Vagina (tissue), 2 donors: ENCODE results near the gene RELA. TPM values are rescaled to one million over a fixed set of nuclear protein-coding genes. Genes with fewer than 3 reads are reported as not detected.

Experiments
- DNase-seq, 2 donors: peaks; one replicate each; pipeline ENCODE4 v3.0.0-alpha.2; 2017; ENCODE audit errors: extremely low spot score in 2 of 2
- H3K27ac ChIP-seq: fragments of 200-600 bp; sonication (generic); one replicate; pipeline ENCODE4 v1.5.1; 2019
- H3K27me3 ChIP-seq: fragments of 200-600 bp; sonication (generic); one replicate; pipeline ENCODE4 v1.5.1; 2019
- H3K36me3 ChIP-seq, 2 donors: fragments of 200-600 bp; sonication (generic); one replicate each; pipeline ENCODE4 v1.5.1; 2017 to 2019
- H3K4me1 ChIP-seq: fragments of 200-600 bp; sonication (generic); one replicate; pipeline ENCODE4 v1.5.1; 2019
- H3K4me3 ChIP-seq, 2 donors: fragments of 200-600 bp; sonication (generic); 1 replicate in 1 of 2; 2 replicates in 1 of 2; pipeline ENCODE4 v1.5.1; 2016 to 2019
- H3K9me3 ChIP-seq: fragments of 200-600 bp; sonication (generic); one replicate; pipeline ENCODE4 v1.5.1; 2019
- CTCF ChIP-seq, 3 experiments: fragments of 450-650 bp in 2 of 3; fragments of 200-600 bp in 1 of 3; sonication (generic) in 1 of 3; IDR thresholded peaks; one replicate each; pipeline ENCODE4 v1.5.1; 2017 to 2019; ENCODE audit warnings: antibody characterized with exemption in 3 of 3, mild to moderate bottlenecking in 2 of 3, moderate library complexity in 2 of 3
- POLR2A ChIP-seq, 2 donors: fragments of 450-650 bp; IDR thresholded peaks; one replicate each; pipeline ENCODE4 v1.6.1; 2017; ENCODE audit warnings: antibody characterized with exemption in 2 of 2, mild to moderate bottlenecking in 2 of 2, moderate library complexity in 2 of 2
- POLR2AphosphoS5 ChIP-seq, 2 donors: sonication (generic); formaldehyde crosslinking; IDR thresholded peaks; one replicate each; pipeline ENCODE4 v1.9.0; 2017; ENCODE audit warnings: antibody characterized with exemption in 2 of 2, mild to moderate bottlenecking in 2 of 2, low read depth in 1 of 2; ENCODE audit not compliant: insufficient read depth in 1 of 2
- intact Hi-C: fragments of 100-400 bp; cut with DNase I; formaldehyde crosslinking; loops from one replicate; pipeline ENCODE4 v1.15.1; 2023
- total RNA-seq: library from RNA; depleted of rRNA; stranded (reverse); fragments of >200 nt; gene quantifications from one replicate; pipeline ENCODE4 v1.2.3, GENCODE V29; 2016

RELA gene
- total RNA-seq, 1 donor from 2014 or later, result 59.2 TPM

- H3K4me1 ChIP-seq, result peaks cover 41% of the 10 kb centered on the region
- H3K27ac ChIP-seq, result peak overlapping the region; percentile 90
- H3K36me3 ChIP-seq, result peaks cover 0 to 36% of the 10 kb centered on the region in 2 donors
These were observed 46.7 kb downstream of the RELA start for GRCh38 chr11:65615950-65616574.

GRCh38 chr11:65615229-65615949, 47.3 kb downstream of the RELA start, which contains the start of gene PCNX3:
TSS of gene PCNX3 (plus strand) at chr11:65615776. CDS start at chr11:65616312, 536 bp downstream.
- Histone ChIP-seq H3K4me1 (peaks cover 47% of the 10 kb centered on the region), H3K4me3 (peak within 1 kb of the TSS; percentile 95), H3K36me3 (peaks cover 0 to 29% of the 10 kb centered on the region in 2 donors), H3K27me3 (no peaks in the 10 kb centered on the region), H3K27ac (peak within 1 kb of the TSS; percentile 90), H3K9me3 (no peaks in the 10 kb centered on the region)
- peak; percentile 100 for DNase-seq
- TF ChIP-seq CTCF (IDR thresholded peaks at IDR 0.05) (no peak), POLR2A (IDR thresholded peaks at IDR 0.05) (peak in 1 of 2 donors; percentile 40), POLR2AphosphoS5 (IDR thresholded peaks at IDR 0.05; ENCODE audit: insufficient read depth in 1 of 2, low read depth in 1 of 2) (peak; percentile 86 to 99)
- intact Hi-C loops, result no loop called here

More at GRCh38 chr11:65615950-65616574, 46.7 kb downstream of the RELA start:
- no peak for DNase-seq
- no peaks in the 10 kb centered on the region for H3K27me3 ChIP-seq
- H3K4me3 ChIP-seq, result peak overlapping the region; percentile 95
- intact Hi-C loops, result no loop called here
- no peaks in the 10 kb centered on the region for H3K9me3 ChIP-seq
- TF ChIP-seq POLR2A (IDR thresholded peaks at IDR 0.05) (no peak), CTCF (IDR thresholded peaks at IDR 0.05) (no peak), POLR2AphosphoS5 (IDR thresholded peaks at IDR 0.05; ENCODE audit: insufficient read depth in 1 of 2, low read depth in 1 of 2) (no peak)

GRCh38 chr11:65613091-65613928, 49.4 kb downstream of the RELA start:
- Histone ChIP-seq H3K27me3 (no peaks in the 10 kb centered on the region), H3K27ac (peak overlapping the region; percentile 90), H3K36me3 (peaks cover 0 to 16% of the 10 kb centered on the region in 2 donors), H3K4me1 (peaks cover 63% of the 10 kb centered on the region), H3K9me3 (no peaks in the 10 kb centered on the region), H3K4me3 (peak overlapping the region; percentile 72 to 95)
- no peak for DNase-seq
- TF ChIP-seq POLR2AphosphoS5 (IDR thresholded peaks at IDR 0.05; ENCODE audit: insufficient read depth in 1 of 2, low read depth in 1 of 2) (no peak), POLR2A (IDR thresholded peaks at IDR 0.05) (no peak), CTCF (IDR thresholded peaks at IDR 0.05) (no peak)
- intact Hi-C loops, result loop anchor here (5.0 kb wide), 1 partner anchor 41 kb away; the partner anchor contains the start of genes FAM89B and ZNRD2

GRCh38 chr11:65612691-65613090, 50.0 kb downstream of the RELA start:
- intact Hi-C loops, result loop anchor here (5.0 kb wide), 1 partner anchor 40 kb away; the partner anchor contains the start of genes FAM89B and ZNRD2
- no peak for TF ChIP-seq CTCF (IDR thresholded peaks at IDR 0.05)
- TF ChIP-seq POLR2A (IDR thresholded peaks at IDR 0.05), result no peak
- TF ChIP-seq POLR2AphosphoS5 (IDR thresholded peaks at IDR 0.05; ENCODE audit: insufficient read depth in 1 of 2, low read depth in 1 of 2), result no peak
- H3K9me3 ChIP-seq, result no peaks in the 10 kb centered on the region
- peak overlapping the region; percentile 72 to 95 for H3K4me3 ChIP-seq
- no peak for DNase-seq
- H3K27me3 ChIP-seq, result no peaks in the 10 kb centered on the region
- peak overlapping the region; percentile 90 for H3K27ac ChIP-seq
- peaks cover 66% of the 10 kb centered on the region for H3K4me1 ChIP-seq
- H3K36me3 ChIP-seq, result peaks cover 0 to 10% of the 10 kb centered on the region in 2 donors
